ENCODE results near the gene CCDC69.

DNA sequence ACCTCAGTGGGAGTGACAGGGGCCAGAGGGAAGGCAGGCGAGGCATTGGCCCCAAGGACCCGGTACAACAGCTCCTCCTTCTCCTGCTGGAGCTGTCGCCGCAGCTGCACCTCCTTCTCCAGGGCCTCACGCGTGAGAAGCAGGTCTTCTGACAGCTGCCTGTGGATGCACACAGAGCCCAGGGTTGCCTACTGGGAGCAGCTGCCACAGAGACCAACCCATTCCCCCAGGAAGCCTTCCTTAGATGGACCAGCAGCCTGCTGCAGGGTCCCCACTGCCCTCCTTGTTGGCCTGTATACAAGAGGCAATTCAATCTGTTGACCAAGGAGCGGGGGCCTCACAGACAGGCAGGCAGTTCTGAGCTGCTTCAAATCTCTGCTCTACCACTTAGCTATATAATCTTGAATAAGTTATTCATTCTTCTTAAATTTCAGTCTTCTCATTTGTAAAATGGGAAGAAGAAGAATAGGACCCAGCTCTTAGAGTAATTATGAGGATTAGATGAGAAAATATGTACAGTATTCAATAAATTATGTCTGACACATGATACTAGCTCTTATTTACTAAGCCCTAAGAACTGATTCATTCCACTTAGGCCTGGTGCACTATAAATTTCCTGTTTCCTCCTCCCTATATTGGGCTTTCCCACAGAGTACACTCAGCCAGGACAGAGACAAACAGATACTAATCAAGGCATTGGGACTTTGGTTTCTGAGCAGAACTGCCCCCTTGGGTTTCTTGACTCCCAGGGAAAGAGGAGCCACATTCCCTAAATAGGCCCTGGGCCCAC, 40.2 kb downstream of the CCDC69 start:
- TF ChIP-seq TAF1 (IDR thresholded peaks at IDR 0.05; ENCODE audit: borderline replicate concordance, low read depth, low read length), result no peak
- no peak for TF ChIP-seq POLR2AphosphoS5 (IDR thresholded peaks at IDR 0.05; ENCODE audit: low read depth, low read length)
- TF ChIP-seq POLR2A (IDR thresholded peaks at IDR 0.05; ENCODE audit: low read depth, low read length), result no peak
